ENCODE data around the gene SESN1.

DNA sequence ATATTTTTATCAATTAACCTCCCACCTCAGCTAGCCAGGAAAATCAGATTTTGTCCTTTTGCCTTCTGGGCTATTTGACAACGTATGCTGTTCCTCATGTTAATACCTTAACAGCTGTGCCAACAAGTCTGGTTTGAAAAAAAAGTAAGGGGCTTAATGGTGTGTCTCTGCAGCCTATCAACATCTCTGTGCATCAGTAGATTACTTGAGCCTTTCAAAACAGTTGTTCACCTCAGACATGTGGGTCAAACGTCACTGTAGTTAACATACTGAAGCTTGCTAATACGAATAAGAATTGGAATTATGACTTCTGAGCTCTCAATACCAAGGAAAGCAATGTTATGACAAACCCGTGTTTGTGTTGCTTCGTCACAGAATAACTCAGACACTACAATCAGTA lies 23.7 kb upstream of the SESN1 start:
- TF ChIP-seq POLR2A (IDR thresholded peaks at IDR 0.05) = no peak
- TF ChIP-seq, protein P1, sequence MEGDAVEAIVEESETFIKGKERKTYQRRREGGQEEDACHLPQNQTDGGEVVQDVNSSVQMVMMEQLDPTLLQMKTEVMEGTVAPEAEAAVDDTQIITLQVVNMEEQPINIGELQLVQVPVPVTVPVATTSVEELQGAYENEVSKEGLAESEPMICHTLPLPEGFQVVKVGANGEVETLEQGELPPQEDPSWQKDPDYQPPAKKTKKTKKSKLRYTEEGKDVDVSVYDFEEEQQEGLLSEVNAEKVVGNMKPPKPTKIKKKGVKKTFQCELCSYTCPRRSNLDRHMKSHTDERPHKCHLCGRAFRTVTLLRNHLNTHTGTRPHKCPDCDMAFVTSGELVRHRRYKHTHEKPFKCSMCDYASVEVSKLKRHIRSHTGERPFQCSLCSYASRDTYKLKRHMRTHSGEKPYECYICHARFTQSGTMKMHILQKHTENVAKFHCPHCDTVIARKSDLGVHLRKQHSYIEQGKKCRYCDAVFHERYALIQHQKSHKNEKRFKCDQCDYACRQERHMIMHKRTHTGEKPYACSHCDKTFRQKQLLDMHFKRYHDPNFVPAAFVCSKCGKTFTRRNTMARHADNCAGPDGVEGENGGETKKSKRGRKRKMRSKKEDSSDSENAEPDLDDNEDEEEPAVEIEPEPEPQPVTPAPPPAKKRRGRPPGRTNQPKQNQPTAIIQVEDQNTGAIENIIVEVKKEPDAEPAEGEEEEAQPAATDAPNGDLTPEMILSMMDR (IDR thresholded peaks at IDR 0.05) = no peak
